HL-60 (cell line): Measurements from ENCODE around the gene MSI2.

Source experiments
- DNase-seq, 2 experiments: peaks; one replicate each; pipeline ENCODE4 v3.0.0-alpha.2; 2010 to 2020; ENCODE audit warnings: low read depth in 1 of 2, low spot score in 1 of 2
- H3K27ac ChIP-seq: fragments of 250-450 bp; sonication (Bioruptor Pico); replicated peaks from 2 replicates; pipeline ENCODE4 v1.5.1; 2020; ENCODE audit warnings: mild to moderate bottlenecking, moderate library complexity
- H3K27me3 ChIP-seq: fragments of 250-450 bp; sonication (Bioruptor Pico); 2 replicates; pipeline ENCODE4 v1.5.1; 2021; ENCODE audit warnings: mild to moderate bottlenecking, moderate library complexity; ENCODE audit not compliant: insufficient read depth, poor library complexity, severe bottlenecking
- H3K4me3 ChIP-seq: replicated peaks from 2 replicates; pipeline ENCODE4 v1.5.1; 2011; ENCODE audit warnings: mild to moderate bottlenecking, control low read depth, low read length; ENCODE audit not compliant: insufficient read depth
- CTCF ChIP-seq: IDR thresholded peaks from one replicate; pipeline ENCODE4 v1.5.1; 2011; ENCODE audit warnings: low read length, control low read depth, inconsistent platforms; ENCODE audit not compliant: insufficient read depth
- GABPA ChIP-seq: IDR thresholded peaks from 2 replicates; pipeline ENCODE4 v1.6.1; 2012; ENCODE audit warnings: low read depth
- POLR2AphosphoS5 ChIP-seq: IDR thresholded peaks from 2 replicates; pipeline ENCODE4 v1.6.1; 2012; ENCODE audit warnings: low read depth
- REST ChIP-seq: IDR thresholded peaks from 2 replicates; pipeline ENCODE4 v1.6.1; 2012; ENCODE audit warnings: low read depth; ENCODE audit not compliant: insufficient replicate concordance
- SPI1 ChIP-seq: IDR thresholded peaks from 2 replicates; pipeline ENCODE4 v1.6.1; 2012; ENCODE audit warnings: low read depth, mild to moderate bottlenecking, borderline replicate concordance

The MSI2 gene

GRCh38 chr17:57517632-57518456, 261.5 kb downstream of the MSI2 start:
- H3K27me3 ChIP-seq: no peaks in the 10 kb centered on the region
- H3K27ac ChIP-seq: no peak overlapping the region
- H3K4me3 ChIP-seq: no peak overlapping the region
- DNase-seq: no peak
- no peak for TF ChIP-seq SPI1

- TF ChIP-seq SPI1: no peak
- TF ChIP-seq GABPA: no peak
- no peak for TF ChIP-seq CTCF
- TF ChIP-seq POLR2AphosphoS5: no peak
- TF ChIP-seq REST: no peak
- Histone ChIP-seq H3K27me3 (no peaks in the 10 kb centered on the region), H3K27ac (no peak overlapping the region)
Measured at GRCh38 chr17:57518587-57519581, 262.6 kb downstream of the MSI2 start.

GRCh38 chr17:57519800-57520199, 263.5 kb downstream of the MSI2 start:
- DNase-seq: no peak
- Histone ChIP-seq H3K4me3 (no peak overlapping the region), H3K27ac (no peak overlapping the region), H3K27me3 (no peaks in the 10 kb centered on the region)
- no peak for TF ChIP-seq REST
- no peak for TF ChIP-seq SPI1
- TF ChIP-seq GABPA: no peak
- TF ChIP-seq POLR2AphosphoS5: no peak

More at GRCh38 chr17:57518587-57519581, 262.6 kb downstream of the MSI2 start:
- no peak overlapping the region for H3K4me3 ChIP-seq
- no peak for DNase-seq

GRCh38 chr17:57521606-57522005, 265.3 kb downstream of the MSI2 start:
- H3K27ac ChIP-seq: no peak overlapping the region
- no peaks in the 10 kb centered on the region for H3K27me3 ChIP-seq
- TF ChIP-seq REST (no peak), SPI1 (no peak), POLR2AphosphoS5 (no peak), CTCF (no peak), GABPA (no peak)
- no peak overlapping the region for H3K4me3 ChIP-seq
- no peak for DNase-seq
